NOMO-1 treated with DMSO at 0.1 percent for 48 hours (cell line): ENCODE data around the gene SSX2B.
"Not testable (repeated sequence)": the region's sequence is repeated elsewhere in the genome, so short reads cannot be mapped to it uniquely, and the experiment has no call there.

Source experiments
- DNase-seq: peaks from one replicate; lab custom pipeline; 2025; ENCODE audit not compliant: unreplicated experiment; lab: John Stamatoyannopoulos, UW

SSX2B gene, protein sequence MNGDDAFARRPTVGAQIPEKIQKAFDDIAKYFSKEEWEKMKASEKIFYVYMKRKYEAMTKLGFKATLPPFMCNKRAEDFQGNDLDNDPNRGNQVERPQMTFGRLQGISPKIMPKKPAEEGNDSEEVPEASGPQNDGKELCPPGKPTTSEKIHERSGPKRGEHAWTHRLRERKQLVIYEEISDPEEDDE

DNA sequence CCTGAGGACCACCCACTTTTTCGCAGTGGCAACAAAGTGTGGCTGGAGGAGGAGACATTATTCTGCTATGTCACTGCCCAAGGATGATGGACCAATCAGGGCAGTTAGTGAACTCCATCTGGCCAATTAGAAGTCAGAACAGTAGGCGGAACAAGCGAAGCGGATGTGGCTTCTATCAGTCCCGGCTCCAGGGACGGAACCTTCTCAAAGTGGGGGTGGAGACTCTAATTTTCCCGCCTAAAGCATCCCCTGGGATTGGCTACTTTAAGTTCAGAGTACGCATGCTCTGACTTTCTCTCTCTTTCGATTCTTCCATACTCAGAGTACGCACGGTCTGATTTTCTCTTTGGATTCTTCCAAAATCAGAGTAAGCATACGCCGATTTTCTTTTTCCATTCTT is at the start of gene SSX2B:
TSS of gene SSX2B (plus strand) at position 301 of the 400 bp plus-strand sequence. CDS start 1,429 bp downstream, outside the sequence.
- not testable (repeated sequence) for DNase-seq

DNA sequence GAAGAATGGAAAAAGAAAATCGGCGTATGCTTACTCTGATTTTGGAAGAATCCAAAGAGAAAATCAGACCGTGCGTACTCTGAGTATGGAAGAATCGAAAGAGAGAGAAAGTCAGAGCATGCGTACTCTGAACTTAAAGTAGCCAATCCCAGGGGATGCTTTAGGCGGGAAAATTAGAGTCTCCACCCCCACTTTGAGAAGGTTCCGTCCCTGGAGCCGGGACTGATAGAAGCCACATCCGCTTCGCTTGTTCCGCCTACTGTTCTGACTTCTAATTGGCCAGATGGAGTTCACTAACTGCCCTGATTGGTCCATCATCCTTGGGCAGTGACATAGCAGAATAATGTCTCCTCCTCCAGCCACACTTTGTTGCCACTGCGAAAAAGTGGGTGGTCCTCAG is 44.0 kb upstream of the SSX2B start, which contains the start of gene SSX2:
TSS of gene SSX2 (minus strand) at position 101 of the 400 bp plus-strand sequence. CDS start 1,429 bp downstream, outside the sequence.
- DNase-seq = not testable (repeated sequence)

DNA sequence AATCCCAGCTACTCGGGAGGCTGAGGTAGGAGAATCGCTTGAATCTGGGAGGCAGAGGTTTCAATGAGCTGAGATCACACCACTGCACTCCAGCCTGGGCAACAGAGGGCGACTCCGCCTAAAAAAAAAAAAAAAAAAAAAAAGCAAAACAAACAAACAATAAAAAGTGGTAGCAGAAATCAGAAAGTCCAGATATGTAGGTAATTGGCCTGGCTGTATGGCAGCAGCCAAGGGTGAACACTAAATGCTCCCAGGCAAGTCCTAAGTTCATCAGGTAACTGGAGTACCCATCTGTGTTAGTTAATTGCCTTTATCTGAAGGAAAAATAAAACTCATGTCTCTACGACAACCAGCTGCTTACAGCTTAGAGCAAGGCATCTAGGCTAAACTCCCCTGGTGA is 14.9 kb downstream of the SSX2B start:
- DNase-seq = not testable (repeated sequence)

DNA sequence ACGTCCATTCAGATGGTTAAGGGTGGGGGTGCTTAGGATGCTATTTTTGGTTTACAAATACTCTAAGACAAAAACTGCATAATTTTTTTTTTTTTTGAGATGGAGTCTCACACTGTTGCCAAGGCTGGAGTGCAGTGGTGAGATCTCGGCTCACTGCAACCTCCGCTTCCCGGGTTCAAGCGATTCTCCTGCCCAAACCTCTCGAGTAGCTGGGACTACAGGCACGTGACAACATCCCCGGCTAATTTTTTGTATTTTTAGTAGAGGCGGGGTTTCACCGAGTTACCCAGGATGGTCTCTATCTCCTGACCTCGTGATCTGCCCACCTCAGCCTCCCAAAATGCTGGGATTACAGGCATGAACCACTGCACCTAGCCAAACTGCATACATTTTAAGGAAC is 22.5 kb downstream of the SSX2B start:
- not testable (repeated sequence) for DNase-seq

DNA sequence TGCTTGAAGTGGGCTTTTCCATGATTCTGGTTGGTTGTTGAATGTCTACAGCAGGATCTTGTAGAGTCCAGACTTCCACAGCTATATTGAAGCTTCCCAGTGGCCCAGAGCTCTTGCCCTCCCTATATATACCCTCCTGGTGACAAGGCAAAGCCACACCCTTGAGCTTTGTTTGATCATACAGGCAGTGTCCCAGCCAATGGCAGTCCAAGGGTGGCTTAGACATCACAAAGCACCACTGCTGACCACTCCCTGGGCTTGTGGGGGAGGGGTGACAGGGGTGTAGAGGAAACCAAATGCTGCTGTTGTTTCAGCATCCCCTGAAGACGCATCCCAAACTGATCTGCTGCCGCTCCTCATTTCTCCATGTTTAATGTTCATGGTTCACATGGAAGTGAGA is 46.3 kb downstream of the SSX2B start, which contains the start of gene SPANXN5:
TSS of gene SPANXN5 (minus strand) at position 101 of the 400 bp plus-strand sequence. CDS start at position 22, 79 bp downstream.
- not testable (repeated sequence) for DNase-seq

DNA sequence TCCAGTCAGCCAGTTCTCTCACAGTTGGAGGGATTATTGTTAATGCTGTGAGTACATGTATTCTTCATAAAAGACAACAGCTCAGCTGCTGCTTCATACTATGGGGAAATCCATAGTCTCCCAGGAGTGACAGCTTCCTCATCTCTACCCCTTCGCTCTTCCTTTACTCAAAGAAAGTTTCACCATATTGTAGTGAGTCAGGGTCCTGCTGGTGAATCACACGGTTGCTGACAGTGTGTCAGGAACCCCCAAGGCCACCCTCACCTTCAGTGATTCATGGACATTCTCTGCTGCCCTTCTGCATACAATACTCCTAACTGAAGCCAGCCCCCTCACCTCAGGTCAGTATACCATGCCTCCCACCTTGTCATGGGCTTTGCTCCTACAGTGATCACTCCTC is 53.8 kb downstream of the SSX2B start:
- not testable (repeated sequence) for DNase-seq
